Stomach (tissue), 4 donors: Measurements from ENCODE around the gene TOMM40L.

Experiments
- EP300 ChIP-seq: sonication (generic); formaldehyde crosslinking; IDR thresholded peaks from one replicate; pipeline ENCODE4 v1.6.1; 2017; ENCODE audit warnings: antibody characterized with exemption
- POLR2AphosphoS5 ChIP-seq, 3 donors: sonication (generic); formaldehyde crosslinking; IDR thresholded peaks; one replicate each; pipeline ENCODE4 v1.6.1; 2016; ENCODE audit warnings: antibody characterized with exemption in 3 of 3
- TF ChIP-seq, protein P1 (sequence below), 7 experiments: fragments of 450-650 bp in 4 of 7; fragments of 200-600 bp in 3 of 7; sonication (generic) in 3 of 7; IDR thresholded peaks; one replicate each; pipeline ENCODE4 v1.5.1; 2016 to 2019; ENCODE audit warnings: antibody characterized with exemption in 7 of 7, control low read depth in 2 of 7, mild to moderate bottlenecking in 1 of 7

DNA sequence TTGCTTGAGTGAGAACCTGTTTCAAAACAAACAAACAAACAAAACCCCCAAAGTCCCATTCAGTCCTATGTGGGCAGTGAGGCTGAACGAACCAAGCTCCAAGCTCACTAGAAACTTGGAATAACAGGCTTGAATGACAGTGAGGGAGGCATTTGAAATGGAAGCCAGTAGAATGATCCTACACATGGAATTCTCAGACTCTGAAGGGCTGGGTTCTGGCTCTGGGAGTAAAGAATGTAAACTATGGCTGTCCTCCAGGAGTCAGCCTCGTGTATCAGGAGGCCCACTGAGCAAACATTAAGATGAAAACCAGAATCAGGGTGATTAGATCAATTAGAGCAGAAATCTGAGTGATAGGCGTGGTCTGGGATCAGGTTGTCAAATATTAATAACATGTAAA lies 47.5 kb downstream of the TOMM40L start:
- TF ChIP-seq, protein P1, sequence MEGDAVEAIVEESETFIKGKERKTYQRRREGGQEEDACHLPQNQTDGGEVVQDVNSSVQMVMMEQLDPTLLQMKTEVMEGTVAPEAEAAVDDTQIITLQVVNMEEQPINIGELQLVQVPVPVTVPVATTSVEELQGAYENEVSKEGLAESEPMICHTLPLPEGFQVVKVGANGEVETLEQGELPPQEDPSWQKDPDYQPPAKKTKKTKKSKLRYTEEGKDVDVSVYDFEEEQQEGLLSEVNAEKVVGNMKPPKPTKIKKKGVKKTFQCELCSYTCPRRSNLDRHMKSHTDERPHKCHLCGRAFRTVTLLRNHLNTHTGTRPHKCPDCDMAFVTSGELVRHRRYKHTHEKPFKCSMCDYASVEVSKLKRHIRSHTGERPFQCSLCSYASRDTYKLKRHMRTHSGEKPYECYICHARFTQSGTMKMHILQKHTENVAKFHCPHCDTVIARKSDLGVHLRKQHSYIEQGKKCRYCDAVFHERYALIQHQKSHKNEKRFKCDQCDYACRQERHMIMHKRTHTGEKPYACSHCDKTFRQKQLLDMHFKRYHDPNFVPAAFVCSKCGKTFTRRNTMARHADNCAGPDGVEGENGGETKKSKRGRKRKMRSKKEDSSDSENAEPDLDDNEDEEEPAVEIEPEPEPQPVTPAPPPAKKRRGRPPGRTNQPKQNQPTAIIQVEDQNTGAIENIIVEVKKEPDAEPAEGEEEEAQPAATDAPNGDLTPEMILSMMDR (IDR thresholded peaks at IDR 0.05), result no peak
- TF ChIP-seq POLR2AphosphoS5 (IDR thresholded peaks at IDR 0.05), result no peak
- TF ChIP-seq EP300, result no peak
